ENCODE results near the gene MAB21L4. TPM values are rescaled to one million over a fixed set of nuclear protein-coding genes. Genes with fewer than 3 reads are reported as not detected.
"Not testable (repeated sequence)": the region's sequence is repeated elsewhere in the genome, so short reads cannot be mapped to it uniquely, and the experiment has no call there.

Gene MAB21L4
- total and polyA plus RNA-seq, 4 donors = 0.22 to 0.35 TPM; not detected in 2

GRCh38 chr2:240850026-240850425 lies 45.9 kb downstream of the MAB21L4 start:
- no peaks in the 10 kb centered on the region for H3K9me3 ChIP-seq (ENCODE audit: control insufficient read depth, insufficient read depth, low read length)
- no peaks in the 10 kb centered on the region for H3K27me3 ChIP-seq (ENCODE audit: control insufficient read depth, insufficient read depth, low read length)
- 95% methylated on average over 9 of the region's 11 CpGs for WGBS (ENCODE audit: insufficient coverage)
- peaks cover 14% of the 10 kb centered on the region for H3K4me1 ChIP-seq (ENCODE audit: control insufficient read depth, insufficient read depth, low read length)
- H3K27ac ChIP-seq (ENCODE audit: low read depth, low read length) = no peak overlapping the region
- H3K4me3 ChIP-seq (ENCODE audit: low read depth, low read length) = no peak overlapping the region
- no peak for DNase-seq (ENCODE audit: low read depth in 4 of 6, low spot score in 6 of 6)
- no peaks in the 10 kb centered on the region for H3K36me3 ChIP-seq (ENCODE audit: control insufficient read depth, insufficient read depth, low read length)

DNA sequence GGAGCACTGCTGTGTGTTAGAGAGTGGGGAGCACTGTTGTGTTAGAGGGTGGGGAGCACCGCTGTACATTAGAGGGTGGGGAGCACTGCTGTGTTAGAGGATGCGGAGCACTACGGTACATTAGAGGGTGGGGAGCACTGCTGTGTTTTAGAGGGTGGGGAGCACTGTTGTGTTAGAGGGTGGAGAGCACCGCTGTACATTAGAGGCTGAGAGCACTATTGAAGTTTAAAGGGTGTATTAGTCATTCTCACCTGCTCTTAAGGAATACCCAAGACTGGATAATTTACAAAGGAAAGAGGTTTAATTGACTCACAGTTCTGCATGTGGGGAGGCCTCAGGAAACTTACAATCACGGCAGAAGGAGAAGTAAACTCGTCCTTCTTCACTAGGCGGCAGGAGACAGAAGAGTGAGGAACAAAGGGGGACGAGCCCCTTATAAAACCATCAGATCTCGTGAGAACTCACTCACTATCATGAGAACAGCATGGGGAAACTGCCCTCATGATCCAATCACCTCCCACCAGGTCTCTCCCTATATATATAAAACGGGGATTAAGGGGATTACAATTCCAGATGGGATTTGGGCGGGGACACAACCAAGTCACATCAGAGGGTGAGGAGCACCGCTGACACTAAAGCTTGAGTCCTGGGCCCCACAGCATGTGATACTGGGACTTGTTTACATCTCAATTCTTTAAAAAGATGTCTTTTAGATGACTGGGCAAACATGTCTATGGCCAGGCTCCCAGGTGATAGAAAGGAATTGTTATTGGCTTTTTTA lies 46.9 kb downstream of the MAB21L4 start:
- Histone ChIP-seq H3K36me3 (ENCODE audit: control insufficient read depth, insufficient read depth, low read length) (no peaks in the 10 kb centered on the region), H3K27me3 (ENCODE audit: control insufficient read depth, insufficient read depth, low read length) (no peaks in the 10 kb centered on the region), H3K4me3 (ENCODE audit: low read depth, low read length) (no peak overlapping the region), H3K9me3 (ENCODE audit: control insufficient read depth, insufficient read depth, low read length) (no peaks in the 10 kb centered on the region), H3K27ac (ENCODE audit: low read depth, low read length) (no peak overlapping the region), H3K4me1 (ENCODE audit: control insufficient read depth, insufficient read depth, low read length) (peaks cover 14% of the 10 kb centered on the region)
- 92% methylated on average over 4 of the region's 12 CpGs for WGBS (ENCODE audit: insufficient coverage)
- no peak for DNase-seq (ENCODE audit: low read depth in 4 of 6, low spot score in 6 of 6)

DNA sequence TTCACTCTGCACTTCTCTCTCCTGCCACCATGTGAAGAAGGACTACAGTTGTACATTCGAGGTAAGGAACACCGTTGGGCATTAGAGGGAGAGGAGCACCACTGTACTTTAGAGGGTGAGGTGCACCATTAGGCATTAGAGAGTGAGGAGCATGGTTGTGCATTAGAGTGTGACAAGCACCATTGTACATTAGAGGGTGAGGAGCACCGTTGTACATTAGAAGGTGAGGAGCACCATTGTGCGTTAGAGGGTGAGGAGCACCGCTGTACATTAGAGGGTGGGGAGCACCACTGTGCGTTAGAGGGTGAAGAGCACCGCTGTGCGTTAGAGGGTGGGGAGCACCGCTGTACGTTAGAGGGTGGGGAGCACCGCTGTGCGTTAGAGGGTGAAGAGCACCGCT lies 48.1 kb downstream of the MAB21L4 start:
- Histone ChIP-seq H3K9me3 (ENCODE audit: control insufficient read depth, insufficient read depth, low read length) (no peaks in the 10 kb centered on the region), H3K36me3 (ENCODE audit: control insufficient read depth, insufficient read depth, low read length) (no peaks in the 10 kb centered on the region), H3K4me1 (ENCODE audit: control insufficient read depth, insufficient read depth, low read length) (peaks cover 14% of the 10 kb centered on the region), H3K4me3 (ENCODE audit: low read depth, low read length) (no peak overlapping the region), H3K27me3 (ENCODE audit: control insufficient read depth, insufficient read depth, low read length) (no peaks in the 10 kb centered on the region), H3K27ac (ENCODE audit: low read depth, low read length) (no peak overlapping the region)
- DNase-seq (ENCODE audit: low read depth in 4 of 6, low spot score in 6 of 6) = no peak
- WGBS (ENCODE audit: insufficient coverage) = 94% methylated on average over 12 of the region's 13 CpGs

- 33% methylated on average over 2 of the region's 5 CpGs for WGBS (ENCODE audit: insufficient coverage)
- peaks cover 14% of the 10 kb centered on the region for H3K4me1 ChIP-seq (ENCODE audit: control insufficient read depth, insufficient read depth, low read length)
- H3K36me3 ChIP-seq (ENCODE audit: control insufficient read depth, insufficient read depth, low read length) = no peaks in the 10 kb centered on the region
- no peak overlapping the region for H3K4me3 ChIP-seq (ENCODE audit: low read depth, low read length)
- DNase-seq (ENCODE audit: low read depth in 4 of 6, low spot score in 6 of 6) = peak in 1 of 6 donors; percentile 41
- H3K27me3 ChIP-seq (ENCODE audit: control insufficient read depth, insufficient read depth, low read length) = no peaks in the 10 kb centered on the region
- no peak overlapping the region for H3K27ac ChIP-seq (ENCODE audit: low read depth, low read length)
- no peaks in the 10 kb centered on the region for H3K9me3 ChIP-seq (ENCODE audit: control insufficient read depth, insufficient read depth, low read length)
Measured at GRCh38 chr2:240846873-240847595, 48.9 kb downstream of the MAB21L4 start.

DNA sequence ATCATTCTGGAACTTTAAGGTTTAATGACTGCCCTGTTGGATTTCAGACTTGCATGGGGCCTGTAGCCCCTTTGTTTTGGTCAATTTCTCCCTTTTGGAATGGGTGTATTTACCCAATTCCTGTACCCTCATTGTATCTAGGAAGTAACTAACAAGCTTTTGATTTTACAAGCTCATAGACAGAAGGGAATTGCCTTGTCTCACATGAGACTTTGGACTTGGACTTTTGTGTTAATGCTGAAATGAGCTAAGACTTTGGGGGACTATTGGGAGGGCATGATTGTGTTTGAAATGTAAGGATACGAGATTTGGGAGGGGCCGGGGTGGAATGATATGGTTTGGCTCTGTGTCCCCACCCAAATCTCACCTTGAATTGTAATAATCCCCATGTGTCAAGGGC lies 49.6 kb downstream of the MAB21L4 start:
- H3K9me3 ChIP-seq (ENCODE audit: control insufficient read depth, insufficient read depth, low read length); H3K36me3 ChIP-seq (ENCODE audit: control insufficient read depth, insufficient read depth, low read length); H3K4me1 ChIP-seq (ENCODE audit: control insufficient read depth, insufficient read depth, low read length); H3K27me3 ChIP-seq (ENCODE audit: control insufficient read depth, insufficient read depth, low read length); H3K27ac ChIP-seq (ENCODE audit: low read depth, low read length); DNase-seq (ENCODE audit: low read depth in 4 of 6, low spot score in 6 of 6); H3K4me3 ChIP-seq (ENCODE audit: low read depth, low read length): not testable (repeated sequence)
- no CpG with 5 or more reads among the region's 2 CpGs for WGBS (ENCODE audit: insufficient coverage)

DNA sequence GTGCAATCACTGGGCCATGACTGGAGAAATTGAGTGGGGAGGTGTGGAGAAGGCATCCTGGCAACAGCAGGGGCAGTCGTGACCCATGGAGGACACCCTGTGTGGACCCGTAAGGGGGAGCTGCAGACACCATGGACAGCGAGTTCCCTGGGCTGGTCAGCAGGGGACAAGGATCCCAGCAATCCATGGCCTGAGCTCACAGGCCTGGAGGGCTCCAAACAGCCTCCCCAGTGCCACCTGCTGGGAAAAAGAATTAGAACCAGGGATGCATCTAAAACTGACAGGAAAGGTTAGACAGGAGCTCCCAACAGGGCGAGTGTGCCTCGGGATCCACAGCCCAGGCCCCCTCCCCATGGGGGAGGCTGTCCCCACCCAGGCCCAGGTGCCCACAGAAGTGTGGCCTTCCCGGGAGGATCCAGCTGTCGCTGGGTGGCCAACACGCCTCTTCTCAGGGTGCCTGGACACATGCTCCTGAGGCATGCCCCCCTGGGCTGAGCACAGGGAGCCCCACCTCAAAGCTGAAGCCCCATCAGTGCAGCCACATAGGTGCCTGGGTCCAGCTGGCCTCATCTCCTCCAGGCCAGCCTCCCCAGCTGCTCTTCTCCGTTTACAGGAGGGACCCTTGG lies 55.4 kb downstream of the MAB21L4 start:
- Histone ChIP-seq H3K27me3 (ENCODE audit: control insufficient read depth, insufficient read depth, low read length) (no peaks in the 10 kb centered on the region), H3K4me3 (ENCODE audit: low read depth, low read length) (no peak overlapping the region), H3K4me1 (ENCODE audit: control insufficient read depth, insufficient read depth, low read length) (peaks cover 17% of the 10 kb centered on the region), H3K27ac (ENCODE audit: low read depth, low read length) (no peak overlapping the region), H3K36me3 (ENCODE audit: control insufficient read depth, insufficient read depth, low read length) (no peaks in the 10 kb centered on the region), H3K9me3 (ENCODE audit: control insufficient read depth, insufficient read depth, low read length) (no peaks in the 10 kb centered on the region)
- peak in 3 of 6 donors; percentile 55 to 90 (median 84) for DNase-seq (ENCODE audit: low read depth in 4 of 6, low spot score in 6 of 6)
- WGBS (ENCODE audit: insufficient coverage) = 44% methylated on average over 9 of the region's 9 CpGs

- no peaks in the 10 kb centered on the region for H3K27me3 ChIP-seq (ENCODE audit: control insufficient read depth, insufficient read depth, low read length)
- WGBS (ENCODE audit: insufficient coverage) = 80% methylated on average over 23 of the region's 28 CpGs
- H3K27ac ChIP-seq (ENCODE audit: low read depth, low read length) = no peak overlapping the region
- no peak for DNase-seq (ENCODE audit: low read depth in 4 of 6, low spot score in 6 of 6)
- no peaks in the 10 kb centered on the region for H3K36me3 ChIP-seq (ENCODE audit: control insufficient read depth, insufficient read depth, low read length)
- peaks cover 17% of the 10 kb centered on the region for H3K4me1 ChIP-seq (ENCODE audit: control insufficient read depth, insufficient read depth, low read length)
- H3K4me3 ChIP-seq (ENCODE audit: low read depth, low read length) = no peak overlapping the region
- no peaks in the 10 kb centered on the region for H3K9me3 ChIP-seq (ENCODE audit: control insufficient read depth, insufficient read depth, low read length)
Measured at GRCh38 chr2:240839152-240840143, 56.5 kb downstream of the MAB21L4 start.

GRCh38 chr2:240837621-240838020 lies 58.3 kb downstream of the MAB21L4 start:
- Histone ChIP-seq H3K9me3 (ENCODE audit: control insufficient read depth, insufficient read depth, low read length) (no peaks in the 10 kb centered on the region), H3K4me1 (ENCODE audit: control insufficient read depth, insufficient read depth, low read length) (peaks cover 28% of the 10 kb centered on the region), H3K27me3 (ENCODE audit: control insufficient read depth, insufficient read depth, low read length) (no peaks in the 10 kb centered on the region), H3K4me3 (ENCODE audit: low read depth, low read length) (no peak overlapping the region), H3K36me3 (ENCODE audit: control insufficient read depth, insufficient read depth, low read length) (no peaks in the 10 kb centered on the region), H3K27ac (ENCODE audit: low read depth, low read length) (no peak overlapping the region)
- no peak for DNase-seq (ENCODE audit: low read depth in 4 of 6, low spot score in 6 of 6)
- 79% methylated on average over 2 of the region's 4 CpGs for WGBS (ENCODE audit: insufficient coverage)

Measured in spinal cord (tissue), 10 donors.